ENCODE data around the gene FDPS.
A peak's percentile ranks its signal among the peaks of the same experiment; 100 is the strongest.
"Not testable (repeated sequence)": the region's sequence is repeated elsewhere in the genome, so short reads cannot be mapped to it uniquely, and the experiment has no call there.

Gene FDPS

DNA sequence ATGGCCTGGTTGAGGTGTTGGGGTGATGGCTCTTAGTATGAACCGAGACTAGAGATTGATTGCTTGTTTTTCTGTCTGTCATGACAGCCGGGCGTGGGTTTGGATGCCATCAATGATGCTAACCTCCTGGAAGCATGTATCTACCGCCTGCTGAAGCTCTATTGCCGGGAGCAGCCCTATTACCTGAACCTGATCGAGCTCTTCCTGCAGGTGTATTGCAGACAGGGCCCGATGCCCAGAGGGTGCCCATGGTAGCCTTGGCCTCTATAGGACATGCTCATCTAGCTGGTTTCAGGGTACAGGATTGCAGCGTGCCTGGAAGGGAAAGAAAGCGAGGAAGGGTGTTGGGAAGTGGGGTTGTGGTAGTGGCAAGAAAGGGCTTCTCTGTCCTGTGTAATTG lies 9.4 kb downstream of the FDPS start:
- no peak for DNase-seq (ENCODE audit: low read depth in 3 of 3, low spot score in 1 of 3)

DNA sequence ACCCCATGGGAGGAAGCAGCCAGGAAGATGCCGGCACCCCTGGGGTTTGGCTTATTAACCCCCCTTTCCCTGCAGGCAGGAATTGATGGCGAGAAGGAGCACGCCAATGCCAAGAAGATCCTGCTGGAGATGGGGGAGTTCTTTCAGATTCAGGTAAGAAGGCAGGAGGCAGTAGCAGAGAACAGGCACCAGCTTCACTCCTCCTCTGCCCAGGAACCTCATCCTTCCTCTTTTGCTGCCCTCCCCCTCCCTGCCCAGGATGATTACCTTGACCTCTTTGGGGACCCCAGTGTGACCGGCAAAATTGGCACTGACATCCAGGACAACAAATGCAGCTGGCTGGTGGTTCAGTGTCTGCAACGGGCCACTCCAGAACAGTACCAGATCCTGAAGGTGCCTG lies 10.9 kb downstream of the FDPS start:
- no peak for DNase-seq (ENCODE audit: low read depth in 3 of 3, low spot score in 1 of 3)

DNA sequence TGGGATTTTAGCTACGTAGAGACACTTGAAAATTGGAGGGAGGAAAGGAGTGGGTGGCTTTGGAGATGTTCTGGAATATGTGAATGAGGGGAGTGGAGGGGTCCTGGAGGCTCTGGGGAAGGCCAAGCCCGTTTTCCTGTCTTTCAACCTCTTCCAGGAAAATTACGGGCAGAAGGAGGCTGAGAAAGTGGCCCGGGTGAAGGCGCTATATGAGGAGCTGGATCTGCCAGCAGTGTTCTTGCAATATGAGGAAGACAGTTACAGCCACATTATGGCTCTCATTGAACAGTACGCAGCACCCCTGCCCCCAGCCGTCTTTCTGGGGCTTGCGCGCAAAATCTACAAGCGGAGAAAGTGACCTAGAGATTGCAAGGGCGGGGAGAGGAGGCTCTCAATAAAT lies 11.6 kb downstream of the FDPS start:
- DNase-seq (ENCODE audit: low read depth in 3 of 3, low spot score in 1 of 3), result no peak

DNA sequence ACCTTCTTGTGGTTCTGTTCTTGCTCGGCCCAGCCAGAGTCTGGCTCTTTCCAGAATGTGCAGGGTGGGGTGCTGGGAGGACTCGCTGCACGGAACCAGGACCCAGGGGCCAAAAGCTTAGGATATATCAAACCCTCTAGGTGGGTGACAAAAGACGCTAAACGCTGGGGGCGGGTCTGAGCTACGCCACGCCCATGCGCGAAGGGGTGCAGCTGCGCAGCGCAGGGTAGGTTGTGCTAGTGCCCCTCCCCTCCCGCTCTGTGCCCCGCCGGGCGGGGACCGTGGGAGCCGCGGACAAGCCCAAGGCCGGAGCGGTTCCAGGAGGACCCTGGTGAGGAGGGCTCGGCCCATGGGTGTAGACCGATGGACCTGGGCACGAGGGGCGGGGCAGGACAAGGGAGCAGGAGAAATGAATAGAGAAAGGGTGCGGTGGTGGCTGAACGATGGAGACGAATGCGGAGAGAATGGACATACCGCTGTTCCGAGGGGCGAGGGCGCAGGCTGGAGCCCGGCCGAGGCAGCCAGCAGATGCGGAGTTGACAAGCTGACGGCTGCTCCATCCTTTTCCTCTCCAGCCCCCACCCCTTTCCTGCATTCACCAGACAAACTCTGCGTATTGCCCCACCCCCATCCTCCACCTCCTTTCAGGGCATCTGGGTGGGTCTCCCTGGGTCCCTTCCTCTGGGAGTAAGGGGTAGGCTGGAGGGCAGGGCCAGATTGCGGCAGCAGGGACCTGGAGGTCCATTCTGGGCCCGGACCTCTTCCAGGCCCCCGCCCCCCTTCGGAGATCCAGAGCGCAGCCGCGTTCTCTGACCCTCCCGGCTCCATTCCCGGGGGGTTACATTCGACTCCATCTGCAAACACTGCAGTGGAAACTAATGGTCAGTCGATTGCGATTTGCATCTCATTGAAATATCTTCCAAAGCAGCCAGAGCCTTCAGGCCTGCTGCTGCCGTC lies 12.3 kb downstream of the FDPS start, which contains the start of gene RUSC1:
Gene RUSC1, plus strand, starts transcription at position 234 of the 957 bp plus-strand sequence. CDS start 880 bp downstream, outside the sequence.
- peak in 1 of 3 donors; percentile 64 for DNase-seq (ENCODE audit: low read depth in 3 of 3, low spot score in 1 of 3)

DNA sequence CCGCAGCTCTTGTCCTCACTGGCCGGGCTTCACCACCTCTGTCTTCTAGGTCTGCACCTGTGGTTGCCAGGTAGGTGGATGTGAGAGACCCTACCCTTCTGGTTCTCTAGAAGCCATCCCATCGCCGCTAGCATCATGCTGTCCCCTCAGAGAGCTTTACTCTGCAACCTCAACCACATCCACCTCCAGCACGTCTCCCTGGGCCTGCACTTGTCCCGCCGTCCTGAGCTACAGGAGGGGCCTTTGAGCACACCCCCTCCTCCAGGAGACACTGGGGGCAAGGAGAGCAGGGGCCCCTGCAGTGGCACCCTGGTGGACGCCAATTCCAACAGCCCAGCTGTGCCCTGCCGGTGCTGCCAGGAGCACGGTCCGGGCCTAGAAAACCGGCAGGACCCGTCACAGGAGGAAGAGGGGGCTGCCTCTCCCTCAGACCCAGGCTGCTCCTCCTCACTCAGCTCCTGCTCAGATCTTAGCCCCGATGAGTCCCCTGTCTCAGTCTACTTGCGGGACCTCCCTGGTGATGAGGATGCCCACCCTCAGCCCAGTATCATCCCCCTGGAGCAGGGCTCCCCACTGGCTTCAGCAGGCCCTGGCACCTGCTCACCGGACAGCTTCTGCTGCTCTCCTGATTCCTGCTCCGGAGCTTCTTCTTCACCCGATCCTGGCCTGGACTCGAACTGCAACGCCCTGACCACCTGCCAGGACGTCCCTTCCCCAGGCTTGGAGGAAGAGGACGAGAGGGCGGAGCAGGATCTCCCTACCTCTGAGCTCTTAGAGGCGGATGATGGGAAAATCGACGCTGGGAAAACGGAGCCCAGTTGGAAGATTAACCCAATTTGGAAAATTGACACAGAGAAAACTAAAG lies 13.2 kb downstream of the FDPS start:
- DNase-seq (ENCODE audit: low read depth in 3 of 3, low spot score in 1 of 3), result no peak

DNA sequence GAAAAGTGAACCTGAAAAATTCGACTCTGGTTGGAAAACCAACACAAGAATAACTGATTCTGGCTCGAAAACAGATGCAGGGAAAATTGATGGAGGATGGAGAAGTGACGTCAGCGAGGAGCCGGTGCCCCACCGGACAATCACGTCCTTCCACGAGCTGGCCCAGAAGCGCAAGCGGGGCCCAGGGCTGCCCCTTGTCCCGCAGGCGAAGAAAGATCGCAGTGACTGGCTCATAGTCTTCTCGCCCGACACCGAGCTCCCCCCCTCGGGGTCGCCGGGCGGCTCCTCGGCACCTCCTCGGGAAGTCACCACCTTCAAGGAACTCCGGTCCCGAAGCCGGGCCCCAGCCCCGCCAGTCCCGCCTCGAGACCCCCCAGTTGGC lies 13.9 kb downstream of the FDPS start:
- DNase-seq (ENCODE audit: low read depth in 3 of 3, low spot score in 1 of 3), result no peak

DNA sequence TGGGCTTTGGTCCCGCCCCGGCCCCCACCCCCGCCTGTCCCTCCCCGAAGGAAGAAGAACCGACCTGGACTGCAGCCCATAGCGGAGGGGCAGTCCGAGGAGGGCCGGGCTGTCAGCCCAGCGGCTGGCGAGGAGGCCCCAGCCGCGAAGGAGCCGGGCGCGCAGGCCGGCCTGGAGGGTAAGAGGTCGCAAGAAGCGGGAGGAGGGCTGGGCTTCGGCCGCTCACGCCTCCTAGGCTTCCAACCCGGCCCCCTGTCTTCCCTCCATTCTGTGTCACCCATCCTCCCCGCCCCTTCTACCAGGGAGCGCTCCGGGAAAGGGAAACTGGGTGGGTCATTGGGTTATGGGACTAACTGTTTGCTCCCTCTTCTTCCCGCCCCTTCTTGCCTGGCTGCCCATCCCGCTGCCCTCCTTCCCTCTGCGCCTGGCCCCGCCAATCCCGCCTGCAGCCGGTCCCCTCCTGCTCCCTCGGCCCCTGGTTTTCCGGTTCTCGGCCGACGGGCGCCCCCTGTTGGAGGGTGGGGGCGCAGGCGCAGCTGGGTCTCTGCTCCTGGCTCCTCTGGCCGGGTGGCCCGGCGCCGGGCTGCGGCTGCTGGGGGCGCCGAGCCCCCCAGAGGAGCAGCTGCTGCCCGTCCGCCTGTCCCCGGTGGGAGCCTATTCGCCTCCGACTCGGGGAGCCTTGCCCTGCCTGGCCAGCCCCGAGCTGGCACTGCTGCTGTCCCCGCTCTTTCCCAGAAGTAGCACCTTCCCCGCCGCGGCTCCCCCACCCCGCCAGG lies 14.5 kb downstream of the FDPS start:
- DNase-seq (ENCODE audit: low read depth in 3 of 3, low spot score in 1 of 3), result peak; percentile 46 to 92 (median 66)

DNA sequence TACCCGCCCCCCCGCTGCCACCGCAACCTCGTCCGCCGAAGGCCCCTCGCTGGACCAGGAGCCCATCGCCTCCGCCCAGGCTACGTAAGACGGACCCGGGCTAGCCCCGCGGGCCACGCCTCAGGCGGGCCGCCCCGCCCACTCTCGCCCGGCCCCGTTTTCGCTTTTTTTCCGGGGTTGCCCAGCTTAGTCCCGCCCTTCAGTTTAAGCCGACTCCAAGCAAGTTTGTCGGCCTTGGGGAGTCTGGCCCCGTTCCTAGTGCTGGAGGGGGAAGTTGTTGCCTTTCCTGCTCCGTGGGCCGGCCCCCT lies 15.0 kb downstream of the FDPS start:
- DNase-seq (ENCODE audit: low read depth in 3 of 3, low spot score in 1 of 3), result peak; percentile 53 to 68 (median 54)

DNA sequence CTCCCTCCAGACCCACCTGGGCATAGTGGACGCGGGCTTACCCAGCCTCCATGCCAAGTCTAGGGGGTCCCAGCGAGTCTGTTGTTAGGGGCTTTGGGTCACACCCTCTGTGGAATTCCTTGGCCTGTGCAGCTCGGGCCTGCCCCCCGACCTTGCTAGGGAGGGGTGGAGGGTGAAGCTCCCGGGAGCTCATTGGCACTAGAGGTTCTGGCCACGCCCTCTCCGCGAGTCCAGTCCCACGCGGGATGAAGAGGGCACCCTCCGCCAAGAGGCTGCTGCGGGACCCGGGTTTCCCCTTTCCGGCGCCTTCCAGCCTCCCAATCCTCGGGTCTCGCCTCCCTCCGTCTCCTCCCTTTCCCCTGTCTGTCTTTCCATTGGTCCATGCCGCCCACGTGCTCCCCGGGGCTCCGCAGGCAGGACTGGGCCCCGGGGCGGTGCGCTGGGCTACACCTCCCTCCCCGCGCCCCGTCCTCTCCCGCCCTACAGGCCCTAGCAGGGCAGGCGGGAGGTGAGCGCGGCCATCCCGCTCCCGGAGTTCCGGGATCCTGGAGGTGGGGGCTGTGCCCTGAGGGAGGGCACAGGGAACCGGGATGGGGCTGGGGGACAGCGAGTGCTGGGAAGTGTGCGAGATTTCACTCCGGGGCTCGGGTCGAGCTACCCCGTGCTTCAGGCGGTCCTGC lies 15.5 kb downstream of the FDPS start:
- DNase-seq (ENCODE audit: low read depth in 3 of 3, low spot score in 1 of 3), result peak; percentile 50 to 80 (median 62)

DNA sequence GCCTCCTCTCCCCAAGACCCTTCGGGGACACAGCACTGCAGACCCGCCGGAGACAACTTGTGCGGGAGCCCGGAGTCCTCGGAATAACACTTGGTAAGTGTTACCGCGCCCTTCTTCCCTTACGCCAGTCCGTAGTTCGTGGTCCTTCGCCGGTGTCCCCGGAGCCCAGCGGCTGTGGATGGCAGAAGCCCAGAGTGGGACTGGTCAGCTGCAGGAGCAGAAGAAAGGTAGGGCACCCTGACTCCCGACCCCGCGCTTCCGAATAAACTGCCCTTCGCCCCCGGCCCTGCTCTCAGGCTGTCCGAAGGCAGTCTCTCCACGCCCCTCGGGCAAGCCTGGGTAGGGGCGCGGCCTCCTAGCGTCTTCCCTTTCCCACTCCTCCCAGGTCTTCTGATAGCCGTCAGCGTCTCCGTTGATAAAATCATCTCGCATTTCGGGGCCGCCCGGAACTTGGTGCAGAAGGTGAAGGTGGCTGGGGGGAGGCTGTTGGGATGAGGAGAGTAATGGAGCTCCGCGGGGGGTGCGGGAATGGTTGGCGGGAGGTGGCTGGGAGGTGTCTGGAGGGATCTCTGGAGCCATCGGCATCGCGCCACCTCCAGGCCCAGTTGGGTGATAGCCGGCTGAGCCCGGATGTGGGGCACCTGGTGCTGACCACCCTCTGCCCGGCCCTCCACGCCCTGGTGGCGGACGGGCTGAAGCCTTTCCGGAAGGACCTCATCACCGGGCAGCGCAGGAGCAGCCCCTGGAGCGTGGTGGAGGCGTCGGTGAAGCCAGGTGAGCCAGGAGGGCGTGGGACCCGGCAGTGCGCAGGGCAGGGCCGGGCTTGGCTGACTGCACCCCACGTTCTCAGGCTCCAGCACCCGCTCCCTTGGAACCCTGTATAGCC lies 16.3 kb downstream of the FDPS start:
- DNase-seq (ENCODE audit: low read depth in 3 of 3, low spot score in 1 of 3), result no peak

DNA sequence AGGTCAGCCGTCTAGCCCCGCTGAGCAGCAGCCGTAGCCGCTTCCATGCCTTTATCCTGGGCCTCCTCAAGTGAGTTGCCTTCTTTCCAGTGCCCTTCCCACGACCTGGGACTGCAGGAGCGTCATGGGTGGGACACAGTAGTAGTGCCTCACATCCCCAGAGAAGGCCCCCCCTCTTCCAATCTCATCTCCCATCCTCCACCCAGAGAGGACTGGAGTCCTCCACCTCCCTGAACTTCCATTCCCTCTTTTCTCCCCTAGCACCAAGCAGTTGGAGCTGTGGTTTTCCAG lies 16.9 kb downstream of the FDPS start:
- no peak for DNase-seq (ENCODE audit: low read depth in 3 of 3, low spot score in 1 of 3)

DNA sequence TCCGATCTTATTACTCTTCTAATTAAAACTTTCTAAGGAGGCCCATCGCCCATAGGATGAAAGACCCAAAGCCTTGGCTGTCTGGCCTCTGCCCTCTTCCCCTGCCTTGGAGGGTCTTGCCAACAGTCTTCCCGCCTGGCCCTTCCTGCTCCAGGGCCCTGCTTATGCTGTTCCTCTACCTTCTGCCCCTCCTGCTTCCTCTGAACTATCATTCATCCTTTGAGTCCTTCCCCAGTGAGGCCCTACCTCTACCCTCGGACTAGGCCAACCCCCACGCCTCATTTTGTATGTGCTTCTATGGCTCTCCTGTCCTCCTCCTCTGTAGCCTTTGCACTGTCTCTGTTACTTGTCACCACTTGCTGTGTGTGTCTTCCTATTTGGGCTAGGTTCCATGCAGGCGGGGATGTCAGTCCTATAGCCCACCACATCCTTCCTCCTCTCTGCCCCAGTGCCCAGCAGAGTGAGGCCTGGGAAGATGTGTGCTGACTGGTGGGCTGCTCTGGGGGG lies 17.4 kb downstream of the FDPS start:
- no peak for DNase-seq (ENCODE audit: low read depth in 3 of 3, low spot score in 1 of 3)

DNA sequence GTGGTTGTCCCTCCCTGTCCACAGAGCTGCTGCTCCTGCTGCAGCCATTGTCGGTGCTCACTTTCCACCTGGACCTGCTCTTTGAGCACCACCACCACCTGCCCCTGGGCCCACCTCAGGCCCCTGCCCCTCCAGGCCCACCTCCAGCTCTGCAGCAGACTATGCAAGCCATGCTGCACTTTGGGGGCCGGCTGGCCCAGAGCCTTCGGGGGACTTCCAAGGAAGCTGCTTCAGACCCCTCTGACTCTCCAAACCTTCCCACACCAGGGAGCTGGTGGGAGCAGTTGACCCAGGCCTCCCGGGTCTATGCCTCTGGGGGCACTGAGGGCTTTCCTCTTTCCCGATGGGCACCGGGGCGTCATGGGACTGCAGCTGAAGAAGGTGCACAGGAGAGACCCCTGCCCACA lies 18.0 kb downstream of the FDPS start:
- DNase-seq (ENCODE audit: low read depth in 3 of 3, low spot score in 1 of 3), result no peak

DNA sequence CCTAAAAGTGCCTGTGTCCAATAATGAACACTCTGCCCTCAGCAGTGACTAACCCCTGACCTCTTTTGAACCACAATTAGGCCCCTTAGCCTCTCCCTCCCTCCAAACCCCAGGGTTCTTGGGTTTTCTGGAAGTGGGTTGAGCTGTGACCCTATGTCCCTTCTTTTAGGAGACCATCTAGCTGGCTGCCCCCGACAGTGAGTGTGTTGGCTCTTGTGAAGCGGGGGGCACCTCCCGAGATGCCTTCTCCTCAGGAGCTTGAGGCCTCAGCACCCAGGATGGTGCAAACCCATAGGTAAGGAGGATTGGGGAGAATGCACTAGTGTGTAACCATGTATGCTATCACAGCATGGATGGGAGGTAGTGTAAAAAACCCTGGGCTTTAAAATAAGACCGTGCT lies 19.3 kb downstream of the FDPS start:
- DNase-seq (ENCODE audit: low read depth in 3 of 3, low spot score in 1 of 3), result no peak

DNA sequence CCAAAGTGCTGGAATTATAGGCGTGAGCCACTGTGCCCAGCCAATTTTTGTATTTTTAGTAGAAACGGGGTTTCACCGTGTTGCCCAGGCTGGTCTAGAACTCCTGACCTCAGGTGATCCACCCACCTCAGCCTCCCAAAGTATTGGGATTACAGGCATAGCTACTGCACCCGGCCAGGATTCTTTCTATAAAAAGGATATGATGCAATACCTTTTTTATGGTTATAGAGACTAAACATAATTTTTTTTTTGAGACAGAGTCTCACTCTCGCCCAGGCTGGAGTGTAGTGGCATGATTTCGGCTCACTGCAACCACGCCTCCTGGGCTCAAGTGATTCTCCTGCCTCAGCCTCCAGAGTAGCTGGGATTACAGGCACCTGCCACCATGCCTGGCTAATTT lies 20.2 kb downstream of the FDPS start:
- DNase-seq (ENCODE audit: low read depth in 3 of 3, low spot score in 1 of 3), result not testable (repeated sequence)

DNA sequence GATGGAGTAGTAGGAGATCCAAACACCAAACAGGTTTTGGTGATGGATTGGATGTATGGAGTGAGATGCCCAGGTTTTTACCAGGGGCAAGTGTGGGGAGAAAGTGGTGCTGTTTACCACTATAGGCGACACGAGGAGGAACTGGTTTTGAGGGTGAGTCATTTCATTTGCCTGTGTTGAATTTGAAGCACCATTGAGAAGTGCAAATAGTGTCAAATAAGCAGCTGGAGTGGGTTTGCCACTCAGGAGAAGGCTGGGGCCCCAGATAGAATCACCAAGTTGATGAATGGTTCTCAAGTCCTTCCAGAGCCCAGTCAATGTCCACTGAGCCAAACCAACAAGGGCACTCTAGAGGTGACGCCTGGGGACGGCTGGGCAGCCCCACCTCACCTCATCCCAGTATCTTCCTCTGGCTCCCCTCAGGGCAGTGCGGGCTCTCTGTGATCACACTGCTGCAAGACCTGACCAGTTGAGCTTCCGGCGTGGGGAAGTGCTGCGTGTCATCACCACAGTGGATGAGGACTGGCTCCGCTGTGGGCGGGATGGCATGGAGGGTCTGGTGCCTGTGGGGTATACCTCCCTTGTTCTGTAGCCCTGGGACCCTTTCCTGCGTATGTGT lies 21.4 kb downstream of the FDPS start:
- DNase-seq (ENCODE audit: low read depth in 3 of 3, low spot score in 1 of 3), result no peak

DNA sequence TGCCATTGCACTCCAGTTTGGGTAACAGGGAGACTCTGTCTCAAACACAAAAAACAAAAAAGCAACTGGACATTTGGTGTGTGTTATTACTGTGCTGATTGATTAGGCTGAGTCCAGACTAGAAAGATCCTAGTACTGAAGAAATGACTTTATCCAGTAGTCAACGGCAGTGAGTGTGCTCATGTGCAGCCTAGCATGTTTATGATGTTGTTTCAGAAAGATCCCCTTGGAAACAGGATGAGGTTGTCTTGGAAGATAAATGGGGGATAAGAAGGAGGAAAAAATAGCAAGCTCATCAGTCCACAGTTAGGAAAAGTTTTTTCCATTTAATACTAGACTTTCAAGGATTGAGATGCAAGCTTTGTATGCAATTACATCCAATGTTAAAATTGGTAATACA lies 26.3 kb downstream of the FDPS start:
- no peak for DNase-seq (ENCODE audit: low read depth in 3 of 3, low spot score in 1 of 3)

DNA sequence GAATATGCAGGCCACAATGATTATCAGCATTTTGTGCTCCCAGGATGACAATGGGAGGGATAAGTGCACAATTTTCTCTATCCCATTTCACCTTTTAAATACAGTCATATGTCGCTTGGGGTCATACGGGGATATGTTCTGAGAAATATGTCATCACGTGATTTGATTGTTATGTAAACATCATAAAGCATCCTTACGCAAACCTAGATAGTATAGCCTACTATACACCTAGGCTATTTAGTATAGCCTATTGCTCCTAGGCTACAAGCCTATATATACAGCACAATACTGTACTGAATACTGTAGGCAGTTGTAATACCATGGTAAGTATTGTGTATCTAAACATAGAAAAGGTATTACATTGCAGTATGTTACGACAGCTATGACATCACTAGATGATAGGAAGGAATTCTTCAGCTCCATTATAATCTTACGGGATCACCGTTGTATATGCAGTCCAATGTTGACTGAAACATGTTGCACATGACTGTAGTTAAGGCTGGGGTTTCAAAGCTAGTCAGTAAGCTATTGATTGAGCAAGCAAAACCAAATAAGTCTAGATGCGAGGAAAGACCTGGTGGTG lies 30.9 kb downstream of the FDPS start:
- DNase-seq (ENCODE audit: low read depth in 3 of 3, low spot score in 1 of 3), result no peak

DNA sequence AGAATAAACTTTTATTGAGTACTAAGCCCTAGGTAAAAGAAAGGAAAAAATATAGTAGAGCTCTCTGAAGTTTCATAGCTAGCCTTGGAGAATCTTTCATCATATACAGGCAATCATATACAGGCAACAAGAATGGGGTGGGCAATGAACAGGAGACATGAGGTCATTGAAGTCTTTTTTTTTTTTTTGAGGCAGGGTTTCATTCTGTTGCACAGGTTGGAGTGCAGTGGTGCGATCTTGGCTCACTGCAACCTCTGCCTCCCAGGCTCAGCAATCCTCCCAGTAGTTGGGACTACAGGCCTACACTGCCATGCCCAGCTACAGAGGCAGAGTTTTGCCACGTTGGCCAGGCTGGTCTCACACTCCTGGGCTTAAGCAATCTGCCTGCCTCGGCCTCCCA lies 34.2 kb downstream of the FDPS start:
- DNase-seq (ENCODE audit: low read depth in 3 of 3, low spot score in 1 of 3), result no peak
